Ectodermal cell (in vitro differentiated cells): Measurements from ENCODE around the gene CFTR. TPM values are rescaled to one million over a fixed set of nuclear protein-coding genes. Genes with fewer than 3 reads are reported as not detected.
"Not testable (repeated sequence)": the region's sequence is repeated elsewhere in the genome, so short reads cannot be mapped to it uniquely, and the experiment has no call there.

ENCODE experiments used
- H3K27ac ChIP-seq: 2 replicates; pipeline ENCODE4 v1.7.0; 2013; ENCODE audit warnings: mild to moderate bottlenecking, low read depth, low read length; ENCODE audit not compliant: insufficient read depth, poor library complexity, severe bottlenecking
- H3K27me3 ChIP-seq: 2 replicates; pipeline ENCODE4 v1.7.0; 2013; ENCODE audit warnings: mild to moderate bottlenecking, low read length; ENCODE audit not compliant: insufficient read depth, control insufficient read depth, poor library complexity, severe bottlenecking
- H3K36me3 ChIP-seq: one replicate; pipeline ENCODE4 v1.7.0; 2013; ENCODE audit warnings: low read length; ENCODE audit not compliant: control insufficient read depth, insufficient read depth
- H3K4me1 ChIP-seq: one replicate; pipeline ENCODE4 v1.7.0; 2013; ENCODE audit warnings: low read length; ENCODE audit not compliant: control insufficient read depth, insufficient read depth
- H3K4me3 ChIP-seq: 2 replicates; pipeline ENCODE4 v1.7.0; 2013; ENCODE audit warnings: low read depth, low read length, control low read depth; ENCODE audit not compliant: insufficient read depth
- H3K9me3 ChIP-seq: 2 replicates; pipeline ENCODE4 v1.7.0; 2013; ENCODE audit warnings: mild to moderate bottlenecking, low read length, moderate library complexity; ENCODE audit not compliant: control insufficient read depth
- WGBS, 2 experiments: methylation state at CpG; one replicate each; pipeline ENCODE4 v1.1.7; 2013; ENCODE audit warnings: missing lambda C conversion rate in 2 of 2; 5-methylcytosine and 5-hydroxymethylcytosine counted together
- polyA plus RNA-seq, 4 experiments: library from polyadenylated mRNA; stranded (reverse); fragments of 50-300 nt; gene quantifications; one replicate each; pipeline ENCODE4 v1.2.3, GENCODE V29; 2013

Gene CFTR
- polyA plus RNA-seq (2013, experiment 1 of 4) = 0.30 TPM
- 0.23 TPM for polyA plus RNA-seq (2013, experiment 2 of 4)
- 0.21 TPM for polyA plus RNA-seq (2013, experiment 3 of 4)
- polyA plus RNA-seq (2013, experiment 4 of 4) = 0.36 TPM

- no peaks in the 10 kb centered on the region for H3K36me3 ChIP-seq
- peaks cover 5% of the 10 kb centered on the region for H3K4me1 ChIP-seq
- H3K9me3 ChIP-seq = no peaks in the 10 kb centered on the region
- H3K4me3 ChIP-seq = peak within 1 kb of the TSS; percentile 61
- 0 to 1% methylated on average over 45 of the region's 45 CpGs for WGBS, 2 experiments
- H3K27me3 ChIP-seq = peaks cover 36% of the 10 kb centered on the region
- H3K27ac ChIP-seq = no peak within 1 kb of the TSS
Measured at GRCh38 chr7:117479225-117480054, at the start of gene CFTR. Gene CFTR, plus strand, starts transcription at chr7:117480025. Its CDS starts 70 bp downstream, at chr7:117480095.

GRCh38 chr7:117435475-117436043 is 44.3 kb upstream of the CFTR start:
- WGBS, 2 experiments = 57 to 86% methylated on average over 1 of the region's 2 CpGs
- Histone ChIP-seq H3K4me3 (no peak overlapping the region), H3K4me1 (no peaks in the 10 kb centered on the region), H3K27me3 (no peaks in the 10 kb centered on the region), H3K27ac (no peak overlapping the region), H3K9me3 (no peaks in the 10 kb centered on the region), H3K36me3 (no peaks in the 10 kb centered on the region)

- H3K9me3 ChIP-seq = no peaks in the 10 kb centered on the region
- 97 to 100% methylated on average over 1 of the region's 1 CpG for WGBS, 2 experiments
- no peaks in the 10 kb centered on the region for H3K27me3 ChIP-seq
- no peak overlapping the region for H3K27ac ChIP-seq
- no peaks in the 10 kb centered on the region for H3K36me3 ChIP-seq
- no peak overlapping the region for H3K4me3 ChIP-seq
- no peaks in the 10 kb centered on the region for H3K4me1 ChIP-seq
Measured at GRCh38 chr7:117444646-117445045, 35.2 kb upstream of the CFTR start.

- Histone ChIP-seq H3K4me3 (no peak overlapping the region), H3K27ac (no peak overlapping the region), H3K9me3 (no peaks in the 10 kb centered on the region), H3K4me1 (no peaks in the 10 kb centered on the region), H3K36me3 (no peaks in the 10 kb centered on the region), H3K27me3 (no peaks in the 10 kb centered on the region)
- WGBS, 2 experiments = 94 to 100% methylated on average over 1 of the region's 1 CpG
Measured at GRCh38 chr7:117445206-117445605, 34.6 kb upstream of the CFTR start.

- no peak overlapping the region for H3K4me3 ChIP-seq
- WGBS, 2 experiments = 89 to 100% methylated on average over 1 to 4 of the region's 4 CpGs
- no peaks in the 10 kb centered on the region for H3K4me1 ChIP-seq
- H3K9me3 ChIP-seq = no peaks in the 10 kb centered on the region
- H3K27ac ChIP-seq = no peak overlapping the region
- no peaks in the 10 kb centered on the region for H3K36me3 ChIP-seq
- no peaks in the 10 kb centered on the region for H3K27me3 ChIP-seq
Measured at GRCh38 chr7:117446220-117446815, 33.5 kb upstream of the CFTR start.

- H3K27me3 ChIP-seq = no peaks in the 10 kb centered on the region
- no peaks in the 10 kb centered on the region for H3K9me3 ChIP-seq
- no peaks in the 10 kb centered on the region for H3K4me1 ChIP-seq
- 87 to 88% methylated on average over 2 of the region's 2 CpGs for WGBS, 2 experiments
- H3K4me3 ChIP-seq = no peak overlapping the region
- H3K27ac ChIP-seq = no peak overlapping the region
- H3K36me3 ChIP-seq = no peaks in the 10 kb centered on the region
Measured at GRCh38 chr7:117448655-117449054, 31.2 kb upstream of the CFTR start.

GRCh38 chr7:117458977-117459583 is 20.7 kb upstream of the CFTR start:
- no peaks in the 10 kb centered on the region for H3K9me3 ChIP-seq
- no peaks in the 10 kb centered on the region for H3K4me1 ChIP-seq
- WGBS, 2 experiments = no CpG with 5 or more reads among the region's 3 CpGs
- H3K27ac ChIP-seq = no peak overlapping the region
- no peaks in the 10 kb centered on the region for H3K36me3 ChIP-seq
- H3K27me3 ChIP-seq = no peaks in the 10 kb centered on the region
- no peak overlapping the region for H3K4me3 ChIP-seq

GRCh38 chr7:117459735-117460134 is 20.1 kb upstream of the CFTR start:
- no peaks in the 10 kb centered on the region for H3K27me3 ChIP-seq
- no peak overlapping the region for H3K4me3 ChIP-seq
- no peaks in the 10 kb centered on the region for H3K4me1 ChIP-seq
- H3K36me3 ChIP-seq = no peaks in the 10 kb centered on the region
- no peak overlapping the region for H3K27ac ChIP-seq
- H3K9me3 ChIP-seq = no peaks in the 10 kb centered on the region

GRCh38 chr7:117460815-117461214 is 19.0 kb upstream of the CFTR start:
- H3K4me1 ChIP-seq, H3K4me3 ChIP-seq, H3K36me3 ChIP-seq, H3K27me3 ChIP-seq, H3K27ac ChIP-seq, H3K9me3 ChIP-seq: not testable (repeated sequence)
- 92 to 98% methylated on average over 1 to 2 of the region's 4 CpGs for WGBS, 2 experiments

- no CpG with 5 or more reads among the region's 2 CpGs for WGBS, 2 experiments
Measured at GRCh38 chr7:117468174-117468573, 11.7 kb upstream of the CFTR start.

More at GRCh38 chr7:117468174-117468573, 11.7 kb upstream of the CFTR start:
- Histone ChIP-seq H3K9me3 (no peaks in the 10 kb centered on the region), H3K27ac (no peak overlapping the region), H3K4me3 (no peak overlapping the region), H3K27me3 (no peaks in the 10 kb centered on the region), H3K36me3 (no peaks in the 10 kb centered on the region), H3K4me1 (no peaks in the 10 kb centered on the region)
